H7 (cell line): Measurements from ENCODE around the gene TNFRSF14. TPM values are rescaled to one million over a fixed set of nuclear protein-coding genes. Genes with fewer than 3 reads are reported as not detected.

ENCODE experiments used
- DNase-seq: peaks from one replicate; pipeline ENCODE4 v3.0.0; 2012
- H3K27me3 ChIP-seq: 2 replicates; pipeline ENCODE4 v1.6.0; 2011; ENCODE audit warnings: mild to moderate bottlenecking, low read length; ENCODE audit not compliant: control insufficient read depth, insufficient read depth
- H3K36me3 ChIP-seq: replicated peaks from 2 replicates; pipeline ENCODE4 v1.5.1; 2011; ENCODE audit warnings: low read length; ENCODE audit not compliant: control insufficient read depth, insufficient read depth
- H3K4me3 ChIP-seq: 2 replicates; pipeline ENCODE4 v1.5.1; 2011; ENCODE audit warnings: low read depth, mild to moderate bottlenecking, control low read depth, low read length, moderate library complexity; ENCODE audit not compliant: insufficient read depth
- total RNA-seq: library from RNA; depleted of rRNA; stranded (reverse); fragments of >200 nt; shearing (Covaris generic); gene quantifications from 2 replicates; pipeline ENCODE4 v1.2.3, GENCODE V29; 2014

Gene TNFRSF14
- total RNA-seq, 1 experiment from 2014 or later: 0.55 TPM

- peak overlapping the region; percentile 91 for H3K4me3 ChIP-seq
- H3K27me3 ChIP-seq: no peaks in the 10 kb centered on the region; the same call in 1 of the 2 replicates
- DNase-seq: peak; percentile 89
- peaks cover 2% of the 10 kb centered on the region; the same call in 1 of the 2 replicates for H3K36me3 ChIP-seq
Measured at GRCh38 chr1:2587071-2587859, 31.1 kb downstream of the TNFRSF14 start.

GRCh38 chr1:2587860-2588571 is 31.8 kb downstream of the TNFRSF14 start:
- Histone ChIP-seq H3K4me3 (peak overlapping the region; percentile 91; the same call in 1 of the 2 replicates), H3K36me3 (peaks cover 2% of the 10 kb centered on the region; the same call in 1 of the 2 replicates), H3K27me3 (no peaks in the 10 kb centered on the region; the same call in 1 of the 2 replicates)
- DNase-seq: no peak

GRCh38 chr1:2588661-2589430 is 32.7 kb downstream of the TNFRSF14 start:
- H3K36me3 ChIP-seq: peaks cover 2% of the 10 kb centered on the region; the same call in 1 of the 2 replicates
- H3K27me3 ChIP-seq: no peaks in the 10 kb centered on the region; the same call in 1 of the 2 replicates
- no peak for DNase-seq
- H3K4me3 ChIP-seq: no peak overlapping the region

- H3K36me3 ChIP-seq: peaks cover 2% of the 10 kb centered on the region; the same call in 1 of the 2 replicates
- H3K4me3 ChIP-seq: no peak overlapping the region
- DNase-seq: no peak
- no peaks in the 10 kb centered on the region; the same call in 1 of the 2 replicates for H3K27me3 ChIP-seq
Measured at GRCh38 chr1:2589431-2590232, 33.5 kb downstream of the TNFRSF14 start.

- DNase-seq: no peak
- no peaks in the 10 kb centered on the region; the same call in 1 of the 2 replicates for H3K27me3 ChIP-seq
- H3K36me3 ChIP-seq: peaks cover 2% of the 10 kb centered on the region; the same call in 1 of the 2 replicates
- no peak overlapping the region for H3K4me3 ChIP-seq
Measured at GRCh38 chr1:2590233-2591141, 34.3 kb downstream of the TNFRSF14 start.

GRCh38 chr1:2591233-2591580 is 35.0 kb downstream of the TNFRSF14 start:
- no peak for DNase-seq
- Histone ChIP-seq H3K36me3 (peaks cover 2% of the 10 kb centered on the region; the same call in 1 of the 2 replicates), H3K27me3 (no peaks in the 10 kb centered on the region; the same call in 1 of the 2 replicates), H3K4me3 (no peak overlapping the region)

GRCh38 chr1:2591581-2592261 is 35.5 kb downstream of the TNFRSF14 start:
- Histone ChIP-seq H3K36me3 (peaks cover 2% of the 10 kb centered on the region; the same call in 1 of the 2 replicates), H3K27me3 (no peaks in the 10 kb centered on the region; the same call in 1 of the 2 replicates), H3K4me3 (no peak overlapping the region)
- peak; percentile 49 for DNase-seq

- peaks cover 2% of the 10 kb centered on the region; the same call in 1 of the 2 replicates for H3K36me3 ChIP-seq
- DNase-seq: peak; percentile 42
- H3K4me3 ChIP-seq: no peak overlapping the region
- no peaks in the 10 kb centered on the region for H3K27me3 ChIP-seq
Measured at GRCh38 chr1:2592672-2593071, 36.5 kb downstream of the TNFRSF14 start.

GRCh38 chr1:2593251-2593878 is 37.2 kb downstream of the TNFRSF14 start:
- H3K36me3 ChIP-seq: peaks cover 2% of the 10 kb centered on the region; the same call in 1 of the 2 replicates
- peak; percentile 55 for DNase-seq
- H3K4me3 ChIP-seq: no peak overlapping the region
- no peaks in the 10 kb centered on the region for H3K27me3 ChIP-seq

- DNase-seq: no peak
- Histone ChIP-seq H3K27me3 (no peaks in the 10 kb centered on the region), H3K4me3 (no peak overlapping the region), H3K36me3 (peaks cover 2% of the 10 kb centered on the region; the same call in 1 of the 2 replicates)
Measured at GRCh38 chr1:2594001-2594640, 38.0 kb downstream of the TNFRSF14 start.

GRCh38 chr1:2594641-2595131 is 38.5 kb downstream of the TNFRSF14 start:
- no peak overlapping the region for H3K4me3 ChIP-seq
- DNase-seq: no peak
- H3K36me3 ChIP-seq: no peaks in the 10 kb centered on the region
- no peaks in the 10 kb centered on the region for H3K27me3 ChIP-seq
